OCI-LY1 (cell line): ENCODE results near the gene BTBD18.

ENCODE experiments used
- EZH2 ChIP-seq: fragments of 200-600 bp; sonication (generic), shearing (Covaris generic); IDR thresholded peaks from 2 replicates; pipeline ENCODE4 v1.8.0; 2017; ENCODE audit warnings: borderline replicate concordance, mixed run types, mild to moderate bottlenecking, antibody characterized with exemption, low read length, moderate library complexity, mixed read lengths
- TF ChIP-seq, protein P1 (sequence below): fragments of 200-600 bp; sonication (generic), shearing (Covaris generic); IDR thresholded peaks from 2 replicates; pipeline ENCODE4 v1.5.1; 2017; ENCODE audit warnings: mild to moderate bottlenecking, antibody characterized with exemption, low read length, moderate library complexity, mixed read lengths

DNA sequence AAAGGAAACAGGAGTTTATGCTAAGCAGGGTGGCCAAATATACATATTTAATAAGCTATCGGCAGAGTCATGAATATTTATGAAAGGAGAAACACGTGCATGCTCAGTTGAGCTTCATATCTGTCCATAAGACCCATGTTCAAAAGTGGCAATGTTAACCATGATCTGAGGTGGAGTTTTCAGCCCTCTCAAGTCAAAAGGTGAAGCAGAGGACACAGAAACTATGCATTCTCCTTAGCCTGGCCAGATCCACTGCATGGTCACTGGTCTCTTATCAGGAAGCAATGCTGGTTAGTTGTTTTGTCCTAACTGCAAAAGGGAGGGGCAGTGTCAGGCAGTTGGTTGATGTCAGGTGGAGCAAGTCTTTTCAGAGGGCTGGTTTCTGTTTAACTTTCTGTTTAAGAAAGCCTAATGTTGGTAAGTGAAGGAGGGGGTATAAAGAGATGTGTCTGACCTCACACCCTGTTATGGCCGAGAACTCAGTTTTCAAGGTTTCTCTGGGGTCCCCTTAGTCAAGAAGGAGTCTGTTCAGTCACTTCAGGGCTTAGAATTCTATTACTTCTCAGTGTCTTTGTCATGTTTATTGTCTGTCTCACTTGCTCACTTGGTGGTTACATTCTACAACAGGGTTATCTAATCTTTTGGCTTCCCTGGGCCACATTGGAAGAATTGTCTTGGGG lies 15.9 kb downstream of the BTBD18 start:
- TF ChIP-seq, protein P1, sequence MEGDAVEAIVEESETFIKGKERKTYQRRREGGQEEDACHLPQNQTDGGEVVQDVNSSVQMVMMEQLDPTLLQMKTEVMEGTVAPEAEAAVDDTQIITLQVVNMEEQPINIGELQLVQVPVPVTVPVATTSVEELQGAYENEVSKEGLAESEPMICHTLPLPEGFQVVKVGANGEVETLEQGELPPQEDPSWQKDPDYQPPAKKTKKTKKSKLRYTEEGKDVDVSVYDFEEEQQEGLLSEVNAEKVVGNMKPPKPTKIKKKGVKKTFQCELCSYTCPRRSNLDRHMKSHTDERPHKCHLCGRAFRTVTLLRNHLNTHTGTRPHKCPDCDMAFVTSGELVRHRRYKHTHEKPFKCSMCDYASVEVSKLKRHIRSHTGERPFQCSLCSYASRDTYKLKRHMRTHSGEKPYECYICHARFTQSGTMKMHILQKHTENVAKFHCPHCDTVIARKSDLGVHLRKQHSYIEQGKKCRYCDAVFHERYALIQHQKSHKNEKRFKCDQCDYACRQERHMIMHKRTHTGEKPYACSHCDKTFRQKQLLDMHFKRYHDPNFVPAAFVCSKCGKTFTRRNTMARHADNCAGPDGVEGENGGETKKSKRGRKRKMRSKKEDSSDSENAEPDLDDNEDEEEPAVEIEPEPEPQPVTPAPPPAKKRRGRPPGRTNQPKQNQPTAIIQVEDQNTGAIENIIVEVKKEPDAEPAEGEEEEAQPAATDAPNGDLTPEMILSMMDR: no peak
- TF ChIP-seq EZH2: no peak
